Liver (tissue), 9 donors: ENCODE measurements around the gene COQ8A. TPM values are rescaled to one million over a fixed set of nuclear protein-coding genes. Genes with fewer than 3 reads are reported as not detected.

Source experiments
- DNase-seq: peaks from one replicate; pipeline ENCODE4 v3.0.0-alpha.2; 2017; ENCODE audit warnings: low spot score
- H3K27ac ChIP-seq, 2 donors: one replicate each; pipeline ENCODE4 v1.7.0; 2013; ENCODE audit warnings: inconsistent platforms in 2 of 2, low read length in 2 of 2, control low read depth in 1 of 2, low read depth in 1 of 2, mild to moderate bottlenecking in 1 of 2
- H3K27me3 ChIP-seq, 4 donors: one replicate each; pipeline versions ENCODE4 v1.6.1 to v1.7.0; 2013; ENCODE audit warnings: low read length in 3 of 4, inconsistent platforms in 1 of 4, mild to moderate bottlenecking in 1 of 4, moderate library complexity in 1 of 4; ENCODE audit not compliant: control insufficient read depth in 4 of 4, insufficient read depth in 4 of 4
- H3K36me3 ChIP-seq, 4 donors: one replicate each; pipeline versions ENCODE4 v1.6.1 to v1.7.0; 2013; ENCODE audit warnings: low read length in 3 of 4, mild to moderate bottlenecking in 3 of 4, low read depth in 1 of 4, moderate library complexity in 1 of 4; ENCODE audit not compliant: control insufficient read depth in 4 of 4, insufficient read depth in 3 of 4
- H3K4me1 ChIP-seq, 4 donors: one replicate each; pipeline versions ENCODE4 v1.6.1 to v1.7.0; 2013; ENCODE audit warnings: low read length in 3 of 4, mild to moderate bottlenecking in 3 of 4, moderate library complexity in 1 of 4; ENCODE audit not compliant: control insufficient read depth in 4 of 4, insufficient read depth in 4 of 4
- H3K4me3 ChIP-seq, 3 donors: one replicate each; pipeline versions ENCODE4 v1.6.1 to v1.7.0; 2013; ENCODE audit warnings: low read length in 3 of 3, control low read depth in 1 of 3, low read depth in 1 of 3, mild to moderate bottlenecking in 1 of 3
- H3K9ac ChIP-seq, 2 donors: one replicate each; pipeline ENCODE4 v1.7.0; 2013; ENCODE audit warnings: low read length in 2 of 2, mild to moderate bottlenecking in 2 of 2, moderate library complexity in 2 of 2, control low read depth in 1 of 2, low read depth in 1 of 2
- H3K9me3 ChIP-seq, 4 donors: one replicate each; pipeline versions ENCODE4 v1.6.1 to v1.7.0; 2013; ENCODE audit warnings: low read length in 3 of 4; ENCODE audit not compliant: control insufficient read depth in 4 of 4
- EGR1 ChIP-seq, 2 donors: IDR thresholded peaks; 2 replicates each; pipeline ENCODE4 v1.6.1; 2016 to 2018; ENCODE audit warnings: antibody characterized with exemption in 2 of 2, low read depth in 2 of 2
- FOXA1 ChIP-seq: IDR thresholded peaks from 2 replicates; pipeline ENCODE4 v1.6.1; 2016; ENCODE audit warnings: antibody characterized with exemption
- GABPA ChIP-seq, 2 donors: IDR thresholded peaks in 1 of 2; conservative IDR thresholded peaks in 1 of 2; 2 replicates each; pipeline ENCODE4 v1.6.1; 2016; ENCODE audit warnings: antibody characterized with exemption in 2 of 2, mild to moderate bottlenecking in 1 of 2, moderate library complexity in 1 of 2
- JUND ChIP-seq, 2 donors: IDR thresholded peaks; 2 replicates each; pipeline ENCODE4 v1.6.1; 2016; ENCODE audit warnings: antibody characterized with exemption in 2 of 2
- NR2F2 ChIP-seq: IDR thresholded peaks from 2 replicates; pipeline ENCODE4 v1.6.1; 2016; ENCODE audit warnings: antibody characterized with exemption
- SP1 ChIP-seq: IDR thresholded peaks from 2 replicates; pipeline ENCODE4 v1.6.1; 2018; ENCODE audit warnings: antibody characterized with exemption, mild to moderate bottlenecking
- TAF1 ChIP-seq: conservative IDR thresholded peaks from 2 replicates; pipeline ENCODE4 v1.6.1; 2016; ENCODE audit warnings: antibody characterized with exemption, mild to moderate bottlenecking
- WGBS: extraction: QIAGEN DNeasy Blood & Tissue Kit; methylation state at CpG from one replicate; pipeline ENCODE4 v1.1.7; 2013; 5-methylcytosine and 5-hydroxymethylcytosine counted together
- polyA plus RNA-seq, 2 donors: library from polyadenylated mRNA; stranded (reverse) in 1 of 2; unstranded in 1 of 2; fragments of 200-250 nt in 1 of 2; fragments of >200 nt in 1 of 2; fragmentation: Nextera tagmentation in 1 of 2; extraction: Ambion mirVana in 1 of 2; gene quantifications; one replicate each; pipeline versions ENCODE4 v1.2.1 to v1.2.3, GENCODE V29; 2013 to 2015
- total RNA-seq, 2 donors: library from RNA; depleted of rRNA; stranded (reverse); fragments of >200 nt; gene quantifications; one replicate each; pipeline ENCODE4 v1.2.3, GENCODE V29; 2014
- TF ChIP-seq, protein P1 (sequence below): IDR thresholded peaks from 2 replicates; pipeline ENCODE4 v1.6.1; 2016; ENCODE audit warnings: antibody characterized with exemption, mild to moderate bottlenecking
- TF ChIP-seq, protein P2 (sequence below): IDR thresholded peaks from 2 replicates; pipeline ENCODE4 v1.6.1; 2016; ENCODE audit warnings: antibody characterized with exemption
- donor health status: healthy.
- donor health status: healthy.
- donor health status: healthy.
- donor health status: healthy.
- donor health status: healthy.

COQ8A gene
- total and polyA plus RNA-seq, 4 donors, result 24.4 to 60.0 (median 54.9) TPM

DNA sequence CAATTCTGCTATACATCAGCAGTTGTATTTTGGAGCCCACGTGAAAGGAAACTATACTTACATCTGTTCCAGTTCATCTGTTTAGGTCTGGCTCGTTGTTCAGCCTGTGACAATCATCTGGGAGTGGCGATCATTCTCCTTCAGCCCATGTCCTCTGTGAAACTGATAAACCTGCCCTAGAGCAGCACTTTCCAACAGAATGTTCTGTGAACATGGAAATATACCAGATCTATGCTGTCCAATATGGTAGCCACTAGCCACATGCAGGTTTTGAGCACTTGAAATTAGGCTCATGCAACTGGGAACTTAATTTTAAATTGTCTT lies 24.5 kb upstream of the COQ8A start (continued):
- no peak for TF ChIP-seq EGR1 (IDR thresholded peaks at IDR 0.05; ENCODE audit: low read depth in 2 of 2)

DNA sequence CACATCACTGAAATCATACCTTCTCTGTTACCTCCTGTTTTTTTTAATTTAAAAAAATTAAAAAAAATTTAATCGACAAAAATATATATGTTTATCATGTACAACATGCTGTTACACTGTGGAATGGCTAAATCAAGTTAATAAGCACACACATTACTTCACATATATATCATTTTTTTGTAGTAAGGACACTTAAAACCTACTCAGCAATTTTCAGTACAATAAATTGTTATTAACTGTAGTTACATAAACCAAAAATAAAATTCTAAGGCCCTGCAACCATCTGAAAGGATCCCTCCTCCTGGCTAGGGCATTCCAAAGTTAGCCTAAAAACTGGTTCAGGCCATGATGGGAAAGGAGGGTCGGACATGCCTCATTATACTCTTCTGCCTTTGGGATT lies 23.6 kb upstream of the COQ8A start:
- Histone ChIP-seq H3K4me3 (no peak overlapping the region), H3K36me3 (no peaks in the 10 kb centered on the region), H3K27me3 (no peaks in the 10 kb centered on the region), H3K27ac (no peak overlapping the region), H3K9ac (no peak overlapping the region), H3K4me1 (peaks cover 0 to 8% (median 6%) of the 10 kb centered on the region in 4 donors), H3K9me3 (no peaks in the 10 kb centered on the region)
- no peak for TF ChIP-seq GABPA (IDR thresholded peaks at IDR 0.05 in 1 of 2, conservative IDR thresholded peaks at IDR 0.05 in 1 of 2)
- 96% methylated on average over 2 of the region's 2 CpGs for WGBS
- no peak for DNase-seq

DNA sequence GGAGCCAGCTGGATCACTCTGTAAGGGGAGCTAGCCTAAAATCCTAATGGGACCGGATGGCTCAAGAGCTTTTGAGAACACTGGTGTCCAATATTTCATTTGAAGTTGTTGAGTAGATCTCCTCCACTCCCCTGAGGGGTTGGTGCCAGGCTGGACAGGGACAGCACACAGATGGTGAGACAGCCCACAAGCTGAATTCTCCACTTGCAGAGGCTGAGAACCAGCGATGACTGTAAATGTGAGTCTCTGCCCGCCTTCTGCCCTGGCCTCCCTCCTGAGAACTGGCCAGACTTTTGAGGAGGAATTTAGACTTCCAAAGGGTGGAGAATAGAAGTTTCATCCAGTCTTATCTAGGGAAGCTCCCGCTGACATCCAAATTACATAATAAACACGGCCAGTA lies 20.5 kb upstream of the COQ8A start:
- WGBS, result 96% methylated on average over 5 of the region's 5 CpGs
- Histone ChIP-seq H3K4me1 (peaks cover 0 to 8% (median 6%) of the 10 kb centered on the region in 4 donors), H3K9me3 (no peaks in the 10 kb centered on the region), H3K27ac (no peak overlapping the region), H3K4me3 (no peak overlapping the region), H3K9ac (no peak overlapping the region), H3K36me3 (no peaks in the 10 kb centered on the region), H3K27me3 (no peaks in the 10 kb centered on the region)
- TF ChIP-seq FOXA1 (no peak), NR2F2 (no peak), JUND (IDR thresholded peaks at IDR 0.05) (no peak), GABPA (IDR thresholded peaks at IDR 0.05 in 1 of 2, conservative IDR thresholded peaks at IDR 0.05 in 1 of 2) (no peak), SP1 (no peak), TAF1 (no peak)
- TF ChIP-seq, protein P1, sequence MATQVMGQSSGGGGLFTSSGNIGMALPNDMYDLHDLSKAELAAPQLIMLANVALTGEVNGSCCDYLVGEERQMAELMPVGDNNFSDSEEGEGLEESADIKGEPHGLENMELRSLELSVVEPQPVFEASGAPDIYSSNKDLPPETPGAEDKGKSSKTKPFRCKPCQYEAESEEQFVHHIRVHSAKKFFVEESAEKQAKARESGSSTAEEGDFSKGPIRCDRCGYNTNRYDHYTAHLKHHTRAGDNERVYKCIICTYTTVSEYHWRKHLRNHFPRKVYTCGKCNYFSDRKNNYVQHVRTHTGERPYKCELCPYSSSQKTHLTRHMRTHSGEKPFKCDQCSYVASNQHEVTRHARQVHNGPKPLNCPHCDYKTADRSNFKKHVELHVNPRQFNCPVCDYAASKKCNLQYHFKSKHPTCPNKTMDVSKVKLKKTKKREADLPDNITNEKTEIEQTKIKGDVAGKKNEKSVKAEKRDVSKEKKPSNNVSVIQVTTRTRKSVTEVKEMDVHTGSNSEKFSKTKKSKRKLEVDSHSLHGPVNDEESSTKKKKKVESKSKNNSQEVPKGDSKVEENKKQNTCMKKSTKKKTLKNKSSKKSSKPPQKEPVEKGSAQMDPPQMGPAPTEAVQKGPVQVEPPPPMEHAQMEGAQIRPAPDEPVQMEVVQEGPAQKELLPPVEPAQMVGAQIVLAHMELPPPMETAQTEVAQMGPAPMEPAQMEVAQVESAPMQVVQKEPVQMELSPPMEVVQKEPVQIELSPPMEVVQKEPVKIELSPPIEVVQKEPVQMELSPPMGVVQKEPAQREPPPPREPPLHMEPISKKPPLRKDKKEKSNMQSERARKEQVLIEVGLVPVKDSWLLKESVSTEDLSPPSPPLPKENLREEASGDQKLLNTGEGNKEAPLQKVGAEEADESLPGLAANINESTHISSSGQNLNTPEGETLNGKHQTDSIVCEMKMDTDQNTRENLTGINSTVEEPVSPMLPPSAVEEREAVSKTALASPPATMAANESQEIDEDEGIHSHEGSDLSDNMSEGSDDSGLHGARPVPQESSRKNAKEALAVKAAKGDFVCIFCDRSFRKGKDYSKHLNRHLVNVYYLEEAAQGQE, result no peak
- TF ChIP-seq, protein P2, sequence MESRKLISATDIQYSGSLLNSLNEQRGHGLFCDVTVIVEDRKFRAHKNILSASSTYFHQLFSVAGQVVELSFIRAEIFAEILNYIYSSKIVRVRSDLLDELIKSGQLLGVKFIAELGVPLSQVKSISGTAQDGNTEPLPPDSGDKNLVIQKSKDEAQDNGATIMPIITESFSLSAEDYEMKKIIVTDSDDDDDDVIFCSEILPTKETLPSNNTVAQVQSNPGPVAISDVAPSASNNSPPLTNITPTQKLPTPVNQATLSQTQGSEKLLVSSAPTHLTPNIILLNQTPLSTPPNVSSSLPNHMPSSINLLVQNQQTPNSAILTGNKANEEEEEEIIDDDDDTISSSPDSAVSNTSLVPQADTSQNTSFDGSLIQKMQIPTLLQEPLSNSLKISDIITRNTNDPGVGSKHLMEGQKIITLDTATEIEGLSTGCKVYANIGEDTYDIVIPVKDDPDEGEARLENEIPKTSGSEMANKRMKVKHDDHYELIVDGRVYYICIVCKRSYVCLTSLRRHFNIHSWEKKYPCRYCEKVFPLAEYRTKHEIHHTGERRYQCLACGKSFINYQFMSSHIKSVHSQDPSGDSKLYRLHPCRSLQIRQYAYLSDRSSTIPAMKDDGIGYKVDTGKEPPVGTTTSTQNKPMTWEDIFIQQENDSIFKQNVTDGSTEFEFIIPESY, result no peak
- DNase-seq, result no peak

DNA sequence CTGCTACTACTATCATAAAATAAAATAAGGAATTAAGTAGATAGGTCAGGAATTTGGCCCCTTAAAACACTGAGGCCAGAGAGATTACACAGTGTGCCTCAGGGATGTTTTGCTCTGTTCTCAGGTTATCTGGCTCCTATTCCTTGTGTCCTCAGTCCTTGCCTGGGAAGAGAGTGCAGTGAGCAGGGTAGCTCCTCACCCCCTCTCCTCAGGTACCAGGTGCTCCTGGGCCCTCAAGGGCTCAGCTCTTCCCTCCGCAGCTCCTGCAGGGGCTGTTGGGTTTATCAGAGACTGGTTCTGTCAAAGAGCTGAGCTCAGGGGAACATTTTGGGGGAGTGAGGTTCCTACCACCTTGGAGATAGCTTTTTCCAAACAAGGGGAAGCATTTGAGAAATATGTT lies 20.1 kb upstream of the COQ8A start:
- no peak for TF ChIP-seq TAF1
- Histone ChIP-seq H3K9me3 (no peaks in the 10 kb centered on the region), H3K36me3 (no peaks in the 10 kb centered on the region), H3K4me1 (peaks cover 0 to 8% (median 6%) of the 10 kb centered on the region in 4 donors), H3K4me3 (no peak overlapping the region), H3K9ac (no peak overlapping the region), H3K27me3 (no peaks in the 10 kb centered on the region), H3K27ac (no peak overlapping the region)
- WGBS, result 98% methylated on average over 1 of the region's 1 CpG
- DNase-seq, result no peak
